Measurements from ENCODE around the gene DVL3.

GRCh38 chr3:184142199-184142598 is 13.0 kb upstream of the DVL3 start:
- no peak for TF ChIP-seq POLR2A (IDR thresholded peaks at IDR 0.05)
- TF ChIP-seq CTCF (IDR thresholded peaks at IDR 0.05 in 4 of 5, conservative IDR thresholded peaks at IDR 0.05 in 1 of 5): no peak

Measured in gastrocnemius medialis (tissue), 4 donors.